Activated naive CD8-positive, alpha-beta T cell treated with anti-CD3 and anti-CD28 coated beads for 36 hours (primary cell): Measurements from ENCODE around the gene FTO. TPM values are rescaled to one million over a fixed set of nuclear protein-coding genes. Genes with fewer than 3 reads are reported as not detected.

ENCODE experiments used
- DNase-seq: peaks from one replicate; pipeline ENCODE4 v3.0.0; 2021
- H3K27ac Mint-ChIP-seq: one replicate; pipeline ENCODE4 v1.8.0; 2022; ENCODE audit warnings: mild to moderate bottlenecking, moderate library complexity, mixed read lengths
- H3K27me3 Mint-ChIP-seq: one replicate; pipeline ENCODE4 v1.8.0; 2022; ENCODE audit warnings: mild to moderate bottlenecking, mixed read lengths
- H3K36me3 Mint-ChIP-seq: one replicate; pipeline ENCODE4 v1.8.0; 2021; ENCODE audit warnings: mild to moderate bottlenecking, mixed read lengths
- H3K4me1 Mint-ChIP-seq: one replicate; pipeline ENCODE4 v1.8.0; 2021; ENCODE audit warnings: mixed read lengths
- H3K4me3 Mint-ChIP-seq: one replicate; pipeline ENCODE4 v1.8.0; 2022; ENCODE audit warnings: mild to moderate bottlenecking, moderate library complexity, mixed read lengths
- H3K9me3 Mint-ChIP-seq: one replicate; pipeline ENCODE4 v1.8.0; 2022; ENCODE audit warnings: mixed read lengths
- total RNA-seq, 2 experiments: library from RNA; stranded (reverse); gene quantifications; one replicate each; pipeline ENCODE4 v1.2.3, GENCODE V29; 2021

The FTO gene
- total RNA-seq, 2 experiments from 2014 or later = 51.1 to 52.7 TPM

DNA sequence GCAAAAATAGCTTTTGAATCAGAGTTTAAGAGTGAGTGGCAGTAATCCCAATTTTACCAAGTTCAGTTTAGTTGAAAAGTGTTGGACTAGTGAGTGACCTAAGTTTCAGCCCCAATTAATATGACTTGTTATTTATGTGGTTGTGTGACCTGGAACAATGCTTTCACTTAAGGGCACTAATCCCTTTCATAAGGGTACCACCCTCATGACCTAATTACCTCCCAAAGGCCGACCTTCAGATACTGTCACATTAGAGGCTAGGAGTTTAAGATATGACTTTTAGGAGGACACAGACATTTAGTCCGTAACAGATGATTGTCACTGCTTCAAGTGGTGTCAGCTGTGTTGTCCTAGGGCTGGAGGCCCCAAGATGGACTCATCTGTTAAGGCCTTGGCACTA is 392.7 kb downstream of the FTO start:
- H3K36me3 Mint-ChIP-seq = peaks cover 27% of the 10 kb centered on the region
- H3K9me3 Mint-ChIP-seq = peaks cover 16% of the 10 kb centered on the region
- no peak overlapping the region for H3K4me3 Mint-ChIP-seq
- no peaks in the 10 kb centered on the region for H3K27me3 Mint-ChIP-seq
- no peak for DNase-seq
- H3K27ac Mint-ChIP-seq = no peak overlapping the region
- no peaks in the 10 kb centered on the region for H3K4me1 Mint-ChIP-seq

DNA sequence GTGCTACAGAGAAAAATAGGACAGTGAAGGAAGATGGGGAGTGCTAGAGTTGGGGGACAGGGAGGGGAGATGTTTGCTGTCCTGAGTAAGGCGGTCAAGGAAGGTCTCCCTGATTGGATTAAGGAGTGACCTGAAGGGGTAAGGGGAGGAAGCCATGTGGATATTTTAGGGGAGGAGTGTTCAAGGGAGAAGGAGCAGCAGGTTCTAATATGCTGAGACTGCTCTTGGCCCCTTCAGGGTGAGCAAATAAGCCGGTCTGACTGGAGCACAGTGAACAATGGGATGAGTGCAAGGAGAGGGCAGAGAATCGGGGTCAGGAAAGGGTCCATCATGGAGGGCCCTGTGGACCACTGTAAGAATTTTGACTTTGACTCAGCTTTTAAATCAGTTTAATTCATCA is 393.8 kb downstream of the FTO start:
- Mint-ChIP-seq H3K4me1 (no peaks in the 10 kb centered on the region), H3K36me3 (peaks cover 27% of the 10 kb centered on the region), H3K9me3 (peaks cover 16% of the 10 kb centered on the region), H3K4me3 (no peak overlapping the region), H3K27ac (no peak overlapping the region), H3K27me3 (no peaks in the 10 kb centered on the region)
- DNase-seq = no peak

DNA sequence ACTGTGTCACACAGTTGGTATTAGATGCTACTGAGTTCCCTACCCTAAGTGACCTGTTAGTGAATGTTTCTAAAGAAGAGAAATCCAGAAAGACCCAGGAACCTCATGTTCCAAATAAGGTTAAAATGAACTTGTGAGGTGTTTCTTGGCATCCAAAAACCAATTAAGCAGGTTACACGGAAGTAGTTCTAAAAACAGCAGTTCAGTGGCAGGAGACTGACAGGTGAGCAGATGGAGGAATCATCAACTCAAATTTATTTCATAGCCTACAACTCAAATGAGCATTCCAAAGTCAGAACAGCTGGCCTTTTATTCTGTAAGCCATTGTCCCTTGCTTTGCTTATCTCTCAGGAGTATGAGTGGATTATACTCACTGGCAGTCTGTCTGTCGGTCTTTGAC is 394.3 kb downstream of the FTO start:
- Mint-ChIP-seq H3K27ac (no peak overlapping the region), H3K4me1 (no peaks in the 10 kb centered on the region), H3K36me3 (peaks cover 27% of the 10 kb centered on the region), H3K27me3 (no peaks in the 10 kb centered on the region), H3K4me3 (no peak overlapping the region), H3K9me3 (peaks cover 13% of the 10 kb centered on the region)
- no peak for DNase-seq

- peaks cover 15% of the 10 kb centered on the region for H3K36me3 Mint-ChIP-seq
- no peaks in the 10 kb centered on the region for H3K27me3 Mint-ChIP-seq
- H3K27ac Mint-ChIP-seq = no peak overlapping the region
- no peaks in the 10 kb centered on the region for H3K4me1 Mint-ChIP-seq
- DNase-seq = no peak
- H3K4me3 Mint-ChIP-seq = no peak overlapping the region
- peaks cover 13% of the 10 kb centered on the region for H3K9me3 Mint-ChIP-seq
Observed at GRCh38 chr16:54099627-54100026, 395.7 kb downstream of the FTO start.

DNA sequence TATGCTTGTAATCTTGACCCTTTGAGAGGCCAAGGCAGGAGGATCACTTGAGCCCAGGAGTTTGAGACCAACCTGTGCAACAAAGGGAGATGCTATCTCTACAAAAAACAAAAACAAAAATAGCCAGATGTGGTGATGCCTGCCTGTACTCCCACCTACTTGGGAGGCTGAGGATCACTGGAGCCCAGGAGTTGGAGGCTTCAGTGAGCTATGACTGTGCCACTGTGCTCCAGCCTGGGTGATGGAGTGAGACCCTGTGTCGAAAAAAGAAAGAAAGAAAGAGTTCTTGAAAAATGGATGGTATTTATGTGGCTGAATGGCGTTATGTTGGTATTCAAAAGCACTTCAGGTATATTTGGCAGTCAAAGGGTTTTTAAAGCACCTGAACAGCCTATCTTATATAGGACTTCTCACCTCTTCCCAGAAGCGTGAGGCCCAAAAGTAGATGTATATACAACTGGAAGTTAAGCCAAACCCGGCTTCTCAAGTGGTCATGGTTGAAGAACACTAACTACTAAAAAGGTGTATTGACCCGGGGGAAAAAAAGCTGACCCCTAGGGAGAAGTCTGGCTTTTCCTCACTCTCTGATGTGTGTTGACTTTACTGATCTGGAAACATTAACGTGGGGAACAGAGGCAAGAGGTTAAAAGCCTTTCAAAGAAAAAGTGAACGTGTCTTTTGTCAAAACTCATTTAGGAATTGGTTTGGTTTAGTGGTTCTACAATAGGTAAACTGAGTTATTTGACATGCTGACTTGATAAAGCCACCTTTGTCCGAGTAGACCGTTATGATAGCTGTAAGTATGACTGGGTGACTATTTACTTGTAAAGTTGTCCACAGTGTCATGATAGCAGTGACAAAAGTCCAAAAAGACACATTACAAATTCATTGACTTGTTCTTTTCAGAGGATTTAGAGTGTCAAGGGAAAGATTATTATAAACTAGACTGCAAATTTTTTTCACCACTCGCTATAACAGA is 399.2 kb downstream of the FTO start:
- DNase-seq = no peak
- no peak overlapping the region for H3K4me3 Mint-ChIP-seq
- no peaks in the 10 kb centered on the region for H3K9me3 Mint-ChIP-seq
- H3K27me3 Mint-ChIP-seq = no peaks in the 10 kb centered on the region
- H3K27ac Mint-ChIP-seq = no peak overlapping the region
- no peaks in the 10 kb centered on the region for H3K4me1 Mint-ChIP-seq
- no peaks in the 10 kb centered on the region for H3K36me3 Mint-ChIP-seq

DNA sequence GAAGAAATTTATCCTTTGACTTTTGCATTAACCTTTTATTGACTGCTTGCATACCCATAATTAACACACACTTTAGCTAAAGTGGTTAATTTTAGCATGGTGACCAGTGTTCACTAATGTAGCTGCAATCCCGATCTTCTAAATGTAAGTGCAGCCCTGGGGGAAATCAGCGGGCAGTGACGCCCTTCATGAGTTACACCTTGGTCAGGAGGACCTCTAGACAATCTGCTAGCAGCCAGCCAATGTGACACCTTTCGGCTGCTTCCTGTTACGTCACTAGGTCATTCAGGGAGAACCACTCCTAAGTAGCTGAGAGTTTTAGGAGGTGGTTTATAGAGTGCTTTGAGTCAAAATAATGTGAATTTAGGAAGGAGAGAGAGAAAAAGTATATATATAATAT is 402.1 kb downstream of the FTO start:
- Mint-ChIP-seq H3K9me3 (no peaks in the 10 kb centered on the region), H3K36me3 (peaks cover 6% of the 10 kb centered on the region), H3K27me3 (no peaks in the 10 kb centered on the region), H3K4me3 (no peak overlapping the region), H3K27ac (no peak overlapping the region), H3K4me1 (no peaks in the 10 kb centered on the region)
- DNase-seq = no peak

DNA sequence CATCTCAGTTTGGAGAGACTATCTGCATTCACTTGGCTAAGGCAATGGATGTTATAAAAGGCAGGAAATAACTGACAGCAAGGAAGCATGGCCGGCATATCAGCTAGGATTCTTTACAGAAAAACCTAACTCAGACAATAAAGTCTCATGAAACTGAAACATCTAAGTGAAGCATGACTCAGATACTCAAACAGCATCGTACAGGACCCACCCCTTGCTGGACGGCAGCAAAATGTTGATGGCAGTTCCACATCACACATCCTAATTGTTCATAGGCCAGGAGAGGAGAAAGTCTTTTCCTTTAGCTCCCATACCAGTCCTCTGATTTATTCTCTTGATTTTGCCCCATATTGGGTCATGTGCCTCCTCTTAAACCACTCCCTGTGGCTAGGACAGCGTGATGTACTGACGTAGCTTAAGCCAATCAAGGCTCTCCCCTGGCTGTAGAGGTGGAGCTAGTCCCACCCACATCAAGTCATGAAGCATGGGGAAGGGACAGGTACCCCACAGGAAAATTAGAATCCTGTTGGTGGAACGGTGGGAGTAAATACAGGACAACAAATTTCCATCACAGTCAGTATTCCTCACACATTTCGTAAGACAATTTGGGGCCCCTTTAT is 403.7 kb downstream of the FTO start:
- Mint-ChIP-seq H3K27ac (no peak overlapping the region), H3K4me3 (no peak overlapping the region), H3K9me3 (no peaks in the 10 kb centered on the region), H3K27me3 (no peaks in the 10 kb centered on the region), H3K36me3 (peaks cover 16% of the 10 kb centered on the region), H3K4me1 (no peaks in the 10 kb centered on the region)
- no peak for DNase-seq

DNA sequence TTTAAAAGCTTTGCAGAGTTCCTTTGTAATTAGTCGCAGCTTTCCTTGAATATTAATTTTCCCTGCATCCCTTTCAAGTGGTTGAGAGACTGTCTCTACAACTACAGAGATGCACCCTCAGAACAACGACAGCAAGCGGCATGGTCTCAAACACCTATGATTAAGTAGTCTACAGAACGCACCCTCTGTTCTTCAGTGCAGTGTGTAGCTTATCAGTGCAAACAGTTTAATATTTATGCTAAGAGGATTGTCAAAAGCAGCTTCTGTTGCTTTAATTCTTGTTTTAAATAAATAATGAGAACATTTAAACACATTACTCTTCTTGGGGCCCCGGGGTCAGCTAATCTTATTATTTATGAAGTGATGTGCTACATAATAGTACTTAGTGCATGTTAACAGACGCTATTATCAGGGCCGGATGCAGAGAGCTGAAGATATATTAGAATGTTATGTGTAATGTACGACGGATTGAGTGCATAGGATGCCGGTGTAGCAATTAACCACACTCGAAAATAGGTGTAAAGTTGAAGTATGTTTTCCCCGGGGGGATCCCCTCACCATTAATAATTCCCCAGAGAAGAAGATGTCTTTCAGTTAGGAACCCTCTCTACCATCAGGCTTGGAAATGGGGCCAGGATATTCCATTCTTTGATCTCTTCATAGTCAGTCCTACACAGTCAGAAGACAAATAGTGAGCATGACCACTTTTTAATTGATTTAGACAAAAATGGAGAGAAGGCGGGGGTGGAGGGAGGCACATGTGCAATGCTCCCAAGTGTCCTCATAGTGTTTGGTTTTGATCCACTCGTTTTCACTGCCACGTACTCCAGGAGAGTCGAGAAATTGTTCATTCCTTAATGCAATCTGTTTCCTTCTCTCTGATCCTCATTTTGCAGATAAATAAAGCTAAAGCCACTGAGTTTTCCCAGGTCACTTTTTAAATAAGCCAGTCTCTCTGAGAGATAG is 406.3 kb downstream of the FTO start:
- H3K27ac Mint-ChIP-seq = no peak overlapping the region
- no peaks in the 10 kb centered on the region for H3K27me3 Mint-ChIP-seq
- H3K4me1 Mint-ChIP-seq = no peaks in the 10 kb centered on the region
- H3K36me3 Mint-ChIP-seq = peaks cover 27% of the 10 kb centered on the region
- DNase-seq = no peak
- no peak overlapping the region for H3K4me3 Mint-ChIP-seq
- no peaks in the 10 kb centered on the region for H3K9me3 Mint-ChIP-seq

DNA sequence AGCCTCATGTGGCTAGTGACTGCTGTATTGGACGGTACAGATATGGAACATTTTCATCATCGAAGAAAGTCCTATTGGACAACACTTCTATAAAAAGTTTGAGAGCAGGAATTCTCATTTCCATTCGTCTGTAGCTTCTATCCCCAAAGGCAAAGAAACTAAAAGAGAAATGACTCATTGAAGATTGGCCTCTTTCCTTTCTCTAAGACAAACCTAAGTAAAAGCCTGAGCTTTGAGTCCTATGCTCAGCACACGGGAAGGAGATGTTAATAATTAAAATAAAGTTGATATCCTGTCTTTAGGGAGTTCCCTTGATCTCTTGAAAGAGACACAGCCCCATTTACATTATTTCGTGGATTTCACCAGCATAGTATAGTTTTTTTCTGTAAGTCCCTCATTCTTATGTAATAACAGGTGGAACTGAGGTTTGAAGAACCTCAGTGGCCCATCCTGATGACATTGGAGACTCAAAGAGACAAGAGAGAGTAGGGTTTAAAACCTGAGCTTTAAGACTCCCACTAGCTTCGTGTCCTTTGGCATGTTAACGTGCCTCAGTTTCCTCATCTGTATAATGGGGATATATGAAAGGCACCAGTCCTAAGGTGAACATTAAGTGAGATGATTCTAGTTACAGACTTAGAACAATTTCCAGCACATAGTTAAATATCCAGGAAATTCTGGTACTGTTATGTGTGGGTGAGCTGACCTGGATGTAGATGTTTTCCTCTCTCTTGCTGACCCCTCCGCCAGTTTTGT is 408.7 kb downstream of the FTO start:
- Mint-ChIP-seq H3K27ac (no peak overlapping the region), H3K4me3 (no peak overlapping the region), H3K27me3 (no peaks in the 10 kb centered on the region), H3K4me1 (no peaks in the 10 kb centered on the region), H3K9me3 (no peaks in the 10 kb centered on the region), H3K36me3 (peaks cover 27% of the 10 kb centered on the region)
- DNase-seq = no peak

DNA sequence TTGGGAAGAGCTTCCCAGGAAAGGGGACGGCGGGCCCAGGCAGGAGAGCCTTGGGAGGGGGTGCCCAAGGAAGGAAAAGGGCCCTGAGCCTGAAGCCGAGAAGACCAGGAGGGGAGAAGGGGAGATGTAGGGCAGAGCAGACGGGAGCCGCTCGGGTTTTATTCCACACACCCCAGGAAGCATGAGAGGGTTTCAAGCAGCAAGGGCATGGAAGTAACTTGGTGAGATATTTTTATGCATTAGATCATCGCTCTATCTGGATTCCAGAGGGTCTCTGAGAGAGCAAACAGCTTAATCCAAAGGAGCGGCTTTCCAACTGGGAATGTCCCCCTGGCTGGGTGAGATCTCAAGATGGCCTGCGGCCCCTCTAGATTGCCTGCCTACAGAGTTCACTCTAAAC is 411.6 kb downstream of the FTO start:
- Mint-ChIP-seq H3K27me3 (no peaks in the 10 kb centered on the region), H3K36me3 (peaks cover 28% of the 10 kb centered on the region), H3K4me3 (no peak overlapping the region), H3K9me3 (no peaks in the 10 kb centered on the region), H3K27ac (no peak overlapping the region), H3K4me1 (no peaks in the 10 kb centered on the region)
- DNase-seq = no peak

- DNase-seq = no peak
- no peaks in the 10 kb centered on the region for H3K4me1 Mint-ChIP-seq
- H3K36me3 Mint-ChIP-seq = peaks cover 25% of the 10 kb centered on the region
- no peak overlapping the region for H3K27ac Mint-ChIP-seq
- H3K9me3 Mint-ChIP-seq = no peaks in the 10 kb centered on the region
- H3K27me3 Mint-ChIP-seq = no peaks in the 10 kb centered on the region
- H3K4me3 Mint-ChIP-seq = no peak overlapping the region
Observed at GRCh38 chr16:54116124-54116655, 412.2 kb downstream of the FTO start.

DNA sequence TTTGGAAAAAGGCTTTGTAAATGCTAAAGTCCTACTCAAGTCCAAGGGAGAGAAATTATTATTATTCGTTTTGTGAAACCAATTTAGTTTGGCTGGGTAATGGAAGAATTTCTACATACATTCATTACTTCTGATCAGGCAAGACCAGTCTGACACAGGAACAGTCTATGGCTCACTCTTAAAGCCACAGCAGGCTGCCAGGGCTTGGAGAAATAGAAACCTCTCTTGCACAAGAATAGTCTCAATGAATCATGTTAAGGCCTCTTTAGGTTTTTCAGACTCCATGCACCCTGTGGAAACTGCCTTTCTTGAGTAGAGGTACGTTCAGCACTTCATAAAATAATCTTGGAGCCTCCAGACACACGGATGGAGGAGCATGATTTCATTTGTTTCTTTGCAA is 414.9 kb downstream of the FTO start:
- DNase-seq = no peak
- Mint-ChIP-seq H3K9me3 (peaks cover 1% of the 10 kb centered on the region), H3K36me3 (peaks cover 9% of the 10 kb centered on the region), H3K27ac (no peak overlapping the region), H3K4me1 (no peaks in the 10 kb centered on the region), H3K27me3 (no peaks in the 10 kb centered on the region), H3K4me3 (no peak overlapping the region)

DNA sequence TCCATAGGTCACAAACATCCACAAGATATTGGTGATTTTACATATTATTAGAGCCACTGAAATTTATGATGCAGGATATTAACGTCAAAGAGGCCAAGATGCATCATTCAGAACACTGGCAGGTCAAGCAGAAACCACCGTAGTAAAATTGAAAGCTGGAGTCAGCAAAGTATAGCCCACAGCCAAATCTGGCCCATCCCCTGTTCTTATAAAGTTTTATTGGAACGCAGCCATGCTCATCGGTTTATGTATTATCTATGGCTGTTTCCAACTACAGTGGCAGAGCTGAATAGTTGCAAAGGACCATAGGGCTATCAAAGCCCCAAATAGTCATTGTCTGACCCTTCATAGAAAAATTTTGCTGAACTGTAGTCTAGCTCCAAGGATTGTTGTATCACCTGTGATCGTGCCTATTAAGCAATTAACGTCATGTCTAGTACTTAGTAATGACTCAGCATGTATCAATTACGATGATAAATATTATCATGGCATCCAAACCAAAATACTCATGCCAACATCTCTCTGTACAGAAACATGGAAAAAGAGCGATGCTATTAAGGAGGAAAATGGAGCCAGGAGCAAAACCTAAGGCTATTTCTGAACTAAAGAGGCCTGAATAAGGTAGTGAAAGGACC is 417.0 kb downstream of the FTO start:
- no peak for DNase-seq
- Mint-ChIP-seq H3K36me3 (peaks cover 4% of the 10 kb centered on the region), H3K4me1 (no peaks in the 10 kb centered on the region), H3K27me3 (no peaks in the 10 kb centered on the region), H3K9me3 (peaks cover 1% of the 10 kb centered on the region), H3K4me3 (no peak overlapping the region), H3K27ac (no peak overlapping the region)
